H9 (cell line): Measurements from ENCODE around the gene ST6GALNAC5. TPM values are rescaled to one million over a fixed set of nuclear protein-coding genes. Genes with fewer than 3 reads are reported as not detected.

Source experiments
- DNase-seq: peaks from one replicate; pipeline ENCODE4 v3.0.0-alpha.2; 2017
- H2AFZ ChIP-seq: one replicate; pipeline ENCODE4 v1.6.1; 2013; ENCODE audit warnings: mild to moderate bottlenecking, low read length, control low read depth, moderate library complexity
- H2AK5ac ChIP-seq: 2 replicates; pipeline ENCODE4 v1.6.1; 2013; ENCODE audit warnings: low read length, control low read depth, mixed read lengths; ENCODE audit not compliant: insufficient read length
- H2BK120ac ChIP-seq: one replicate; pipeline ENCODE4 v1.6.1; 2013; ENCODE audit warnings: low read depth, mild to moderate bottlenecking, low read length, control low read depth, inconsistent platforms; ENCODE audit not compliant: poor library complexity, severe bottlenecking
- H2BK12ac ChIP-seq: 2 replicates; pipeline ENCODE4 v1.6.1; 2013; ENCODE audit warnings: low read length, control low read depth, mixed read lengths, low read depth; ENCODE audit not compliant: insufficient read length
- H2BK15ac ChIP-seq: 2 replicates; pipeline ENCODE4 v1.6.1; 2013; ENCODE audit warnings: low read depth, low read length, control low read depth
- H2BK20ac ChIP-seq: one replicate; pipeline ENCODE4 v1.6.1; 2013; ENCODE audit warnings: low read depth, mild to moderate bottlenecking, low read length, control low read depth, inconsistent platforms; ENCODE audit not compliant: poor library complexity, severe bottlenecking
- H2BK5ac ChIP-seq: 2 replicates; pipeline ENCODE4 v1.6.1; 2013; ENCODE audit warnings: low read length, control low read depth, mixed read lengths; ENCODE audit not compliant: insufficient read length
- H3K14ac ChIP-seq: 2 replicates; pipeline ENCODE4 v1.6.1; 2013; ENCODE audit warnings: low read length, control low read depth; ENCODE audit not compliant: insufficient read depth
- H3K18ac ChIP-seq: 2 replicates; pipeline ENCODE4 v1.6.1; 2013; ENCODE audit warnings: low read depth, mild to moderate bottlenecking, mixed read lengths, low read length, control low read depth; ENCODE audit not compliant: insufficient read length
- H3K23ac ChIP-seq: 2 replicates; pipeline ENCODE4 v1.6.1; 2013; ENCODE audit warnings: low read length, control low read depth, mixed read lengths, low read depth; ENCODE audit not compliant: insufficient read length
- H3K23me2 ChIP-seq: 2 replicates; pipeline ENCODE4 v1.6.1; 2013; ENCODE audit warnings: low read depth, mild to moderate bottlenecking, mixed read lengths, low read length, control low read depth; ENCODE audit not compliant: insufficient read length, poor library complexity, severe bottlenecking
- H3K27ac ChIP-seq: 2 replicates; pipeline ENCODE4 v1.5.1; 2013; ENCODE audit warnings: low read length, control low read depth, mixed read lengths, low read depth; ENCODE audit not compliant: insufficient read length
- H3K27me3 ChIP-seq: 2 replicates; pipeline ENCODE4 v1.6.1; 2013; ENCODE audit warnings: low read length, control low read depth, inconsistent platforms; ENCODE audit not compliant: insufficient read depth
- H3K4ac ChIP-seq: 2 replicates; pipeline ENCODE4 v1.6.1; 2013; ENCODE audit warnings: low read depth, mild to moderate bottlenecking, control low read depth, inconsistent platforms, low read length, moderate library complexity
- H3K4me1 ChIP-seq: 2 replicates; pipeline ENCODE4 v1.6.1; 2013; ENCODE audit warnings: low read length, control low read depth, inconsistent platforms; ENCODE audit not compliant: insufficient read depth
- H3K4me2 ChIP-seq: 2 replicates; pipeline ENCODE4 v1.6.1; 2013; ENCODE audit warnings: low read length, control low read depth, mixed read lengths; ENCODE audit not compliant: insufficient read length, insufficient read depth
- H3K56ac ChIP-seq: 2 replicates; pipeline ENCODE4 v1.6.1; 2013; ENCODE audit warnings: low read depth, mild to moderate bottlenecking, mixed read lengths, low read length, control low read depth; ENCODE audit not compliant: insufficient read length
- H3K79me1 ChIP-seq: 2 replicates; pipeline ENCODE4 v1.6.1; 2013; ENCODE audit warnings: low read depth, mild to moderate bottlenecking, moderate library complexity, low read length, control low read depth, inconsistent platforms; ENCODE audit not compliant: insufficient read depth, poor library complexity, severe bottlenecking
- H3K79me2 ChIP-seq: 2 replicates; pipeline ENCODE4 v1.6.1; 2013; ENCODE audit warnings: low read length, control low read depth, inconsistent platforms; ENCODE audit not compliant: insufficient read depth
- H3K9ac ChIP-seq: 2 replicates; pipeline ENCODE4 v1.6.1; 2013; ENCODE audit warnings: low read length, control low read depth, mixed read lengths; ENCODE audit not compliant: insufficient read length; ENCODE audit errors: extremely low read depth
- H3K9me3 ChIP-seq: one replicate; pipeline ENCODE4 v1.6.1; 2013; ENCODE audit warnings: low read depth, low read length, inconsistent platforms; ENCODE audit not compliant: control insufficient read depth
- H3T11ph ChIP-seq: one replicate; pipeline ENCODE4 v1.6.1; 2013; ENCODE audit warnings: mild to moderate bottlenecking, low read length, control low read depth, inconsistent platforms
- H4K20me1 ChIP-seq: one replicate; pipeline ENCODE4 v1.6.1; 2013; ENCODE audit not compliant: control insufficient read depth, insufficient read length, insufficient read depth
- H4K5ac ChIP-seq: 2 replicates; pipeline ENCODE4 v1.6.1; 2013; ENCODE audit warnings: low read depth, mild to moderate bottlenecking, mixed read lengths, low read length, control low read depth; ENCODE audit not compliant: insufficient read length
- H4K8ac ChIP-seq: replicated peaks from 2 replicates; pipeline ENCODE4 v1.6.1; 2013; ENCODE audit warnings: low read length, control low read depth, mixed read lengths, low read depth; ENCODE audit not compliant: insufficient read length
- H4K91ac ChIP-seq: 2 replicates; pipeline ENCODE4 v1.6.1; 2013; ENCODE audit warnings: low read depth, mild to moderate bottlenecking, moderate library complexity, mixed read lengths, low read length, control low read depth; ENCODE audit not compliant: insufficient read length
- H3K27ac Mint-ChIP-seq, 3 experiments: 2 replicates in 2 of 3; 3 replicates in 1 of 3; pipeline ENCODE4 v1.8.0; 2020 to 2021; ENCODE audit warnings: mixed read lengths in 3 of 3, mild to moderate bottlenecking in 1 of 3, moderate library complexity in 1 of 3
- H3K27me3 Mint-ChIP-seq: 2 replicates; pipeline ENCODE4 v1.8.0; 2021; ENCODE audit warnings: low read depth, mild to moderate bottlenecking, moderate library complexity, mixed read lengths
- H3K36me3 Mint-ChIP-seq, 3 experiments: 2 replicates in 2 of 3; 3 replicates in 1 of 3; pipeline ENCODE4 v1.8.0; 2020 to 2021; ENCODE audit warnings: low read depth in 3 of 3, mixed read lengths in 3 of 3; ENCODE audit not compliant: insufficient read depth in 1 of 3
- H3K4me1 Mint-ChIP-seq, 2 experiments: 2 replicates each; pipeline ENCODE4 v1.8.0; 2020; ENCODE audit warnings: mixed read lengths in 2 of 2
- H3K4me3 Mint-ChIP-seq, 2 experiments: 2 replicates in 1 of 2; 3 replicates in 1 of 2; pipeline ENCODE4 v1.8.0; 2020 to 2021; ENCODE audit warnings: mild to moderate bottlenecking in 2 of 2, mixed read lengths in 2 of 2, moderate library complexity in 1 of 2
- H3K9me3 Mint-ChIP-seq, 2 experiments: 2 replicates in 1 of 2; 3 replicates in 1 of 2; pipeline ENCODE4 v1.8.0; 2020; ENCODE audit warnings: mild to moderate bottlenecking in 2 of 2, mixed read lengths in 2 of 2, moderate library complexity in 1 of 2
- CTCF ChIP-seq: fragments of 200-600 bp; sonication (generic); conservative IDR thresholded peaks from 3 replicates; pipeline ENCODE4 v1.8.0; 2021; ENCODE audit warnings: antibody characterized with exemption, mild to moderate bottlenecking
- WGBS: extraction: QIAGEN DNeasy Blood & Tissue Kit; methylation state at CpG from one replicate; pipeline ENCODE4 v1.1.7; 2013; ENCODE audit warnings: missing lambda C conversion rate, low lambda C conversion rate, mixed read lengths; ENCODE audit not compliant: insufficient read length; ENCODE audit errors: extremely low coverage; 5-methylcytosine and 5-hydroxymethylcytosine counted together
- total RNA-seq: library from RNA; stranded (reverse); gene quantifications from 2 replicates; pipeline ENCODE4 v1.2.1, GENCODE V29; 2021

The ST6GALNAC5 gene
- total RNA-seq, 1 experiment from 2014 or later, result 3.3 TPM

- Histone ChIP-seq H3K9ac (no peak overlapping the region), H4K91ac (peak overlapping the region; percentile 58), H2BK20ac (no peak overlapping the region), H3K4ac (no peak overlapping the region), H2BK12ac (no peak overlapping the region), H3K9me3 (no peaks in the 10 kb centered on the region), H3K27me3 (no peaks in the 10 kb centered on the region), H2BK120ac (no peak overlapping the region), H2BK5ac (no peak overlapping the region), H3K4me1 (peaks cover 2% of the 10 kb centered on the region; the same call in 1 of the 2 replicates), H2AK5ac (no peak overlapping the region), H3K79me2 (no peaks in the 10 kb centered on the region), H3T11ph (no peak overlapping the region), H4K8ac (no peak overlapping the region), H3K27ac (no peak overlapping the region), H3K23me2 (no peaks in the 10 kb centered on the region), H3K4me2 (no peak overlapping the region), H2AFZ (no peak overlapping the region), H3K18ac (peak overlapping the region; percentile 28), H3K23ac (no peak overlapping the region), H3K14ac (no peak overlapping the region; the same call in 1 of the 2 replicates), H4K5ac (no peak overlapping the region), H4K20me1 (no peaks in the 10 kb centered on the region), H3K79me1 (no peaks in the 10 kb centered on the region), H2BK15ac (no peak overlapping the region), H3K56ac (no peak overlapping the region)
- peaks cover 36 to 41% of the 10 kb centered on the region in 2 experiments for H3K4me1 Mint-ChIP-seq
- peaks cover 4% of the 10 kb centered on the region; the same call in 1 of the 2 replicates for H3K27me3 Mint-ChIP-seq
- DNase-seq, result no peak
- no CpG with 5 or more reads among the region's 1 CpG for WGBS
- no peaks in the 10 kb centered on the region; a peak in 1 of 7 replicates for H3K36me3 Mint-ChIP-seq
- no peaks in the 10 kb centered on the region for H3K9me3 Mint-ChIP-seq
- H3K4me3 Mint-ChIP-seq, result no peak overlapping the region
- TF ChIP-seq CTCF, result no peak
- H3K27ac Mint-ChIP-seq, result no peak overlapping the region
Observed at GRCh38 chr1:77026640-77027039, 159.4 kb downstream of the ST6GALNAC5 start.
